Caki2 (cell line): ENCODE measurements around the gene ACO2. TPM values are rescaled to one million over a fixed set of nuclear protein-coding genes. Genes with fewer than 3 reads are reported as not detected.
"Not testable (repeated sequence)": the region's sequence is repeated elsewhere in the genome, so short reads cannot be mapped to it uniquely, and the experiment has no call there.

ENCODE experiments used
- DNase-seq: peaks from one replicate; pipeline ENCODE4 v3.0.0-alpha.2; 2015; ENCODE audit warnings: low read depth
- in situ Hi-C: cut with HindIII; loops from 2 replicates; pipeline ENCODE4 v1.10.0; 2016; ENCODE audit warnings: low sequenced_read_pairs, low pct_unique_long_range_greater_than_20kb, mixed read lengths
- total RNA-seq: library from RNA; depleted of rRNA; stranded (reverse); fragments of >200 nt; shearing (Covaris generic); gene quantifications from 2 replicates; pipeline ENCODE4 v1.2.3, GENCODE V29; 2014; ENCODE audit warnings: low replicate concordance

The ACO2 gene
- total RNA-seq, 1 experiment from 2014 or later: 152 TPM

DNA sequence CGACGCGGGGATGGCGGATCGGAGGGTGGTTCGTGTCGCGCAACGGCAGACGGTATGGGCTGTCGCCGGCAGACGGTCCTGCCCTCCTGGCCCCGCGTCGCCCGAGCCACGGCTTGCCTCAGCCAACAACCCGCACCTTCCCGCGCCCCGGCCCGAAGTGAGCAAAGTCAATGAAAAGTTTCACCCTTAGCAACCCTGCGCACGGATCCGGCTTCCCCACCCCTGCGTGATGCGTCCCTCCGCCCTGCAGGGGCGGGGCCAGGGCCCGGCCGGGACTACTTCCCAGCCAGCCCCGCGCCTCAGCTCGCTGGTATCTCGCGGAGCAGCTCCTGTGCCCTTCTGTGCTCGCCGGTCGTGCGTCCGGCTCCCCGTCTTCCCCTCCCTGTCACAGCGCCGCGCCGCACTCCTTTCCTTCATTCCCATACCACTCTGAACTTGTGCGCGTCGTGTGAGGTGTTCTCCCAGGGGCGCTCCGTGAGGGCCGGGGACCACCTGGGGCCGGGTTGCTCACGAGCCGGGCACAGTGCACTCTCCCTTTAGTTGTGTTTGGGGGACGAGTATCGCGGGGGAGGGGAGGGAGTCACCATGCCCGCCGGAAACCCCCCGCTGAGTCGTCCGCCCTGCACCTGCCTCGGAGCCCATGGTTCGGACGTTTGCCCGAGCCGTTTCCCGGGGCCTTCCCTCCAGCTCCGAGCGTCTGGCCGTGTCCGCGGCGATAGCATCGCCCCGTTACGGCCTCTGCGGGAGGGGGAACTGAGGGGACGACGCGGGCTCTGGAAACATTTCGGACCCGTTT, 22.1 kb upstream of the ACO2 start, which contains the start of gene TOB2:
Gene TOB2 (minus strand): TSS at position 163 of the 796 bp plus-strand sequence. CDS start 9,456 bp downstream, outside the sequence.
- peak; percentile 95 for DNase-seq

DNA sequence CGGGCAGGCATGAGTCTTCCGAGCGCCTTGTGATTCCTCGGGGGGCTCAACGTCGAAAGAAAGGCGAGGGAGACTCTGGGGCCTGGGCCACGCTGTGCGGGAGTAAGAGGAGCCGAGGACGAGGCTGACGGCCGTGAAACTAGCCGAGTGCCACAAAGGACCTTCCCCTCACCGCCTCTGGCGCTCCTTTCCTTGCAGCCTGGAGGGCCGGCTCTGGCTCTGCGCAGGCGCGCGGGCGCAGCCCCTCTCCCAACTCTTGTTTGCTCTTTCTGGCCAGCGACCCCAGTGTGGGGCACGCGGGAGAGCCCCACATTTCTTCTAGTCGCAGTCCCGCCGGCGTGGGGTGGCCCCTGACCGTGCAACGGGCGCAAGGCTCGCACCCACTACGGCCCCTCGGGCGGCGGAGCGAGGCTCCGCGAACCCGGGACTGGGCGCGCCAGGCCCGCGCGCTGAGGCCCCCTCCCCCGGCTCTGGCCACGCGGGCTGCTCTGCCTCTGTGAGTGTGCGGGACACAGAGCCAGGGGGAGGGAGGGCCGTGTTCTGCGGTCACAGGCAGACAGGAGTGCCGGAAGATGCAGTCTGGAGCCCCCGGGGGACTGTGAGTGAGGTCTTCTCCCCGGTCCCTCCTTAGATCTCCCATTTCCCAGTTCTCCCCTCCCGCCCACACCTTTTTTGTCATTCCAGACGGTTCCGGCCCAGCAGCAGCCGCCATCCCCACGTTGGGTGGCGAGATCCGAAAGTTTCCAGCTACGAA, 21.3 kb upstream of the ACO2 start:
- DNase-seq: peak; percentile 69
- in situ Hi-C loops: no loop called here

More for the DNA sequence above, 22.1 kb upstream of the ACO2 start, which contains the start of gene TOB2:
- in situ Hi-C loops: no loop called here

DNA sequence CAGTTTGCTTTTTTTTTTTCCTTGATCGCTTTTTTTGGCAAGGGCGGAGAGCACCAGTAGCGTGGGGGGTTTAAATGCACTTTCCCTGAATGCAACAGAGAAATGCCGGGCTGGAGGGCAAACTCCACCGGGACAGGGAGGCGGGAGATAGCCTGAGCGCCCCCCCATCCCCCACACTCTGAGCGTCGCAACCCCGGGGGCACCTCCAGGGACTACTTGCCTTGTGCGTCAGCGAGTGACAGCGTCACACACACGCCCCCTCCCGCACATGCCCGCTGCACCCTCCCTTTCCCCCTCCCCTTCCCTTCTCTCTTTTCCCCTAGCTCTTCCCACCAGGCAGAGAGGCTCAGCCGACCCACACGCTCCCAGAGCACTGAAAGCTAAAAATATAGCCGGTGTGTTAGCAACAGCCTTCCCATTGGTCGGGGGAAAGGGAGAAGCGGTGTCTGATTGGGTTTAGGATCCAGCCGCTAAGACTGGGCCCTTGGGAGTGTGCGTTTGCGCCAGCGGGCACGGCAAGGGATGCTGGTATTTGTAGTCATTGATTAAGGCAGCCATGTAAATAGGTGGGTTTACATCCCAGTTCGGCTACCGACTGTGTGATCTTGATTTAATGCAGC, 20.6 kb upstream of the ACO2 start:
- in situ Hi-C loops: no loop called here
- DNase-seq: peak; percentile 100

DNA sequence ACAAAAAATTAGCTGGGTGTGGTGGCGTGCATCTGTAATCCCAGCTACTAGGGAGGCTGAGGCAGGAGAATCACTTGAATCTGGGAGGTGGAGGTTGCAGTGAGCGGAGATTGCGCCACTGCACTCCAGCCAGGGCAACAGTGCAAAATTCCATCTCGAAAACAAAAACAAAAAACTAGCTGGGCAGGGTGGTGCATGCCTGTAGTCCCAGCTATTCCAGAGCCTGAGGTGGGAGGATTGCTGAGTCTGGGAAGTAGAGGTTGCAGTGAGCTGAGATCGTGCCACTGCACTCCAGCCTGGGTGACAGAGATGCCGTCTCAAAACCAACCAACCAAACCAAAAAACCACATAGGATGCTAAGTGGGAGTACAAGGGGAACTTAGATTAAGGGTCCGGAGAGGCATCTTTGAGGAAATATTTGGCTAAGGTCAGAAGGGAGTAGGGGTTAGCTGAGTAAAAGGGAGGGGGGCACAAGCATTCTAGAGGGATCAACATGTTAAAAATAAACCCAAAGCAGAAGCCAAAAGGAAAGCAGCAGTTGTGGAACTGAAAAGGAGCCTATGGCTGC, 10.7 kb upstream of the ACO2 start:
- no peak for DNase-seq
- in situ Hi-C loops: no loop called here

DNA sequence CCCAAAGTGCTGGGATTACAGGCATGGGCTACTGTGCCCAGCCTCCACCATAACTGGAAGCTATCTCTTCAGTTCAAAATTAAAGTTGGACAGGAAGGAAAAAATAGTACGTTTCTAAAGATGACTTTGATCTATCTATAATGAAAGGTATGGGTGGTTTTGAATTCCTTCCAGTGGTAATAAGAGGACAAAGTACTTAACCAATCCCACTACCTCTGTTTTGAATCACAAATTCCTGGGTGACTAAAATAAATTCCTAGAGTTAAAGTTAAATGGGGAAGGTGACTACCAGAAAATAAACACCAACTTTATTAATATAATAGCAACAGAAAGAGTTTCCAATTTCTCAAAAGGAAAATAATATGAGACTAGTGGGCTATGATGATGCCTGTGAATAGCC, 9.5 kb upstream of the ACO2 start:
- in situ Hi-C loops: no loop called here
- no peak for DNase-seq

DNA sequence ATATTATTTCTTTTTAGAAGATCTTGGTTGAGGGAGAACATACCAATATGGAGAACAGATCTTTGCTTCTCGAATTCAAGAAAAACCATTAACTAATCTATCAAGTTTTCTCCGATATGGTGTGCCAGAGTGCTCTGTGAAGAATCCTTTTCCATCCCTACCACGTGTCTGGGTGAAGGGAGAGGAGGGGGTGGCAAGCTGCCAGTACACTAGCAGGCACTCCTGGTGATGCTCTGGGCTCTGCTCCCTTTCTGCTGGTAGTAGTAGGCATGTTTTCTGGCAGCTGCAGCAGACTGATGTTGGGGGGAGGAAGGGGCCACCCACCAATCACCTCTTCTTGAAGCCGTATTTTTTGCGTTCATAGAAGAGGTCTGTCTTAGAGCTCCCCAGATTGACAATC, 8.8 kb upstream of the ACO2 start:
- in situ Hi-C loops: not testable (repeated sequence)

DNA sequence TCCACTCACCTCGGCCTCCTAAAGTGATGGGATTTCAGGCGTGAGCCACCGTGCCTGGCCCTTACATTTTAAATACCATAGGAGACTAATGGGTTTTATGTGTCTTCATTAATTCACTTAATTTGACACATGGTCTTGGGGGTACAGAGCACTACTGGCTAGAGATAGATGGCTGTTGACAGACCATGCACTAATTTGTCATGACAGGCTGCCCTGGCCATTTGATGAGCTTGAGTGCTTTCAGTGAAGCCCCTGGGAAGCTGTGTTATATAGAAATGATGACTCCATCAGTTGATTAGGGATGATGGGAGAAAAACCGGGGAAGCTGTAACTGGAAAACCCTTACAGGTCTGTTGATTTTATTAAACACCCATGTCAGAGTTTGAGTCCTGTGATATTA, 7.0 kb upstream of the ACO2 start:
- DNase-seq: no peak
- in situ Hi-C loops: no loop called here

More for the DNA sequence above, 8.8 kb upstream of the ACO2 start:
- not testable (repeated sequence) for DNase-seq

DNA sequence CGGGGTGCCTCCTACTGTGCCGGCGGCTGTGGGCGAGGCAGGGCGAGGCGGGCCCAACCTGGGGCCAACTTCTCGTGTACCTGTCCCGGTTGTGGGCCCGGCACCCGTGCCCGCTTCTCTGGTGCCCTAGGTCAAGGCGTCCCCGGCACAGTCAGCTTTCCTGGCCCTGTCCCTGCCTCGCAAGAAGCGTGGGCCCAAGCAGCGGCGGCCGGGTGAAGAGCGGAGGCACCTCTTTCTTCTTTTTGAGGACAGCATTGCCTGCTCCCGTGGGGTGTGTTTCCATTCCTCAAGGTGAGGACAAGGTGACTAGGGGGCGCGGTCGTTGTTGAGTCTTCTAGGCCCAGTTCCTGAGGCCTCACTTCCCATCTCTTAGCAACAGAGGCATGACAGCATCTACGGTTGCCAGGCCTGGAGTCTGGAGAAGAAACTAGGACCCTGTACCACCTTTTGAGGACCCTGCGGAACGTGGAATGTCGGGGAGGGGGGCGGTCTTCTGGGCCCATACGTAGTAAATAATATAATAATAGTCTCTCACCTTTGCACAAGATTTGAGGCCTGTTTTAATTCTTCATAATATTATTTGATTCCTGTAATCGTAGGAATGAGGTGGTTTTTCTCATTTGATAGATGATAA, 418 bp downstream of the ACO2 start:
- no peak for DNase-seq
- in situ Hi-C loops: no loop called here

DNA sequence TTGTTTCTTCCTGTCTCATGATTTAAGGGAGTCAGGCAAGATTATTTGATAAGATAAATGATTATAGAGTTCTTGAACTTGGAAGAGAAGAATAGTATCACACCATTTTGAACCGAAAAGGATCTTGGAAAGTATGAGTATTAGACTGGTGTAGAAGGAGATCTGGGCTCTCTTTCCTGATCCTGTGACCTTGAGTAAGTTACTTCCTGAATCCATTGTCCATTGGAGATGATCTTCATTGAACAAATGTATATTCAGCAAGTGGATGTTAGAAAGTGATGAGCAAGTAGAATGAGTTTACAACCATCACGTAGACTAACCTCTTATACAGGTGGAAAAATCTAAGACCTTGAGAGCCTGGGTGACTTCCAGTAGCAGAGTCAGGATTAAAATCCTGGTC, 2.0 kb downstream of the ACO2 start:
- no peak for DNase-seq
- in situ Hi-C loops: no loop called here

DNA sequence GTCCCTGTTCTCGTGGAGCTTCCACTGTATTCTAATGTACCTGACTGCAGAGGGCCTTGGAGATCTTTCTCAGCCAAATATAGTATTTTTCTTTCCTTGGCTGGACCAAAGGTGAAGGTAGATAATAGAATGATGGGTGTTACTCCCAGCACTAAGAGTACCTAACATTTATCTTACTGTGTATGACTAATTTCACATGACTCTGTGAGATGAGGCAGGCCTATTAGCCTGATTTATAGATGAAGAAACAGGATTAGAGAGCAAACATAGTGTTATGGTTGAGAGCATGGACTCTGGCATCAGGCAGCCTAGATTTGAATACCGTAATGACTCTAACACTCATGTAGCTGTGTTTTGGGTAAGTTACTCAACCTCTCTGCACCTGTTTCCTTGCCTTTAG, 2.7 kb downstream of the ACO2 start:
- in situ Hi-C loops: no loop called here
- DNase-seq: no peak

DNA sequence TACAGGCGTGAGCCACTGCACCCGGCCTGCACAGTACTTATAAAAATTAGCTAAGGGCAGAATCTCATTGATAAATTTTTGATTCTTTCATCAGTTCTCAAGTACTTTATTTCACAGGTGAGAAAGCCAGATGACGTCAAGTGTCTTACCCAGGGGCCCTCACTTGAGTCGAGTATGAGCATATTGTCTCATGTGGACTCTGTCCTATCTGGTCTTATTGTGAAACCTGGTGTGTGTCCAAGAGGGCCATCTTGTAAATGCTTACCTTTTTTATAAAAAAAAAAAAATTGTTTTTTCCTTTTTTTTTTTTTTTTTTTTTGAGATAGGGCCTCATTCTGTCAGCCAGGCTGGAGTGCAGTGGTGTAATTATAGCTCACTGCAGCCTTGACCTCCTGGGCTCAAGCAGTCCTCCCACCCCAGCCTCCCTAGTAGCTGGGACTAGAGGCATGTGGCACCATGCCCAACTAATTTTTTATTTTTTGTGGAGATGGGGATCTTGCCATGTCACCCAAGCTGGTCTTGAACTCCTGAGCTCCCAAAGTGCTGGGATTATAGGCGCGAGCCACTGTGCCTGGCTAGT, 6.0 kb downstream of the ACO2 start:
- DNase-seq: no peak
- in situ Hi-C loops: no loop called here

DNA sequence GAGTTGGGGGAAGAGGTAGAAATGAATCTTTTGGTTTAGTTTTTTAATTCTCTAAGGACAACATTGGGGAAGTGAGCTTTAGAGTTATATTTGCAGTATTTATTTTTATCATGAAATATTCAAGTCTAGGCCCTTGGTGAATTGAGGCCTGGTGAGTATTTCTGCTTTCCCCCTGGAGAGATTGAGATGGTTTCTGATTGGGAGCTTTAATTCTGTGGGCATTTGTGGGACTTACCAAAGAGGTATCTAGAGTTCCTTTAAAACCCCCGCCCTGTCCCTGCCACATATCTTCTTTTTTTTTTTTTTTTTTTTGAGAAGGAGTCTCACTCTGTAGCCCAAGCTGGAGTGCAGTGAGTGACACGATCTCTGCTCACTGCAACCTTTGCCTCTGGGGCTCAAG, 9.6 kb downstream of the ACO2 start:
- in situ Hi-C loops: no loop called here
- DNase-seq: no peak

DNA sequence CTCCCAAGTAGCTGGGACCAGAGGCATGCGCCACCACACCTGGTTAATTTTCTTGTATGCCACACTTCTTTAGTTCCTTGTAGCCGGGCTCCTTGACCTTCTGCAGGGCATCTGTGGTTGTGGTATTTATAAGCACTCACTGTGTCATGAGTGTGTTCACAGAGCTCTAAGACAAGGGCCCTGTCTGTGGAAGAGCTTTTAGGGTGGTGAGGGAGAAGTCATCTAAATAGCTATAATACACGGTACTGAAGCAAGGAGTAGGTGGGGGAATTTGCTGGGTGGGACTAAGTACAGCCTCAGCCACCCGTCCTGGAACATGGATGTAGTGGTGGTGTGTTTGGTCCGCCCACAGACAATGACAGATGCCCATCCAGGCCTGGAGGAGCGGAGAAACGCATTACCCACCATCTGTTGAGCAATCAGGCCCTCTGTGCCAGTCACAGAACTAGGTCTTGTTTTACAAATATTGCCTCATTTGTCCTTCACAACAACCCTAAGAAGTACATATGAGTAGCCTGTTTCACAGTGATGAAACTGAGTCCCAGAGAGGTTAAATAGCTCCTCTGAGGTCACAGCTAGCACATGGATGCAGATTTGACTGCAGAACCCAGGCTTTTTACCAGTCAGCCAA, 10.1 kb downstream of the ACO2 start:
- DNase-seq: no peak
- in situ Hi-C loops: no loop called here

DNA sequence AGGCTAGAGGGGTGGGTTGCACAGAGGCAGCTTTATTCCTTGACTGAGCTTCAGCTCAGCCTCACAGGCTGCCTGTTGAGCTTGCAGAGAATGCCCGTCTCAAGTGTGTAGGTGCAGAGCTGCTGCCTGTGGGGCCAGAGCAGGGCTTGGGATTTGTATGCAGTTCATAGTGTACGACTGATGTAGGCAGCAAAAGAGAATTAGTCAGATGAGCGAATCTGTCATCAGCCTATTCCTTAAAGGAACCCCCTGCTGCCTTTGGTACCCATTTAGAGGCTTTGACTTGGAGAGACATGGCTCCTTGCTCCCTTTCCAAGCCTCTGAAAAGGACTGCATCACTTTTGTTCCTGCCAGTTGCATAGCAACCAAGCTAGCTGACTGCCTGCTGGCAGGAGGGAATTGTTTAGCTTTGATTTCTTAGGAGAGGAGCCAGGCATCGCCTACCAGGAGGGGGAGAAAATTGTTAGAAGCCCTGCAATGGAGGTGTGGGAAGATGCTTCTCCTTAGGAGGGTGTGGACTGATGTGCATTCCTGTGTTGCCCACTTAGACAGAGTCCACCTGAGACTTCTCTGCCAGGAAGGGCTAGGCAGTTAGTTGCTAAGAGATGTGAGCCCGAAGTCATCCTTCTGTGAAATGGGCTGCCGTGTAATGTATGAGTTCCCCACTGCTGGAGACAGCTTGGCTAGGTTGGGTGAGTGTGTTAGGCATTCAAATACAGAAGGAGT, 10.9 kb downstream of the ACO2 start:
- in situ Hi-C loops: no loop called here
- peak; percentile 38 for DNase-seq

DNA sequence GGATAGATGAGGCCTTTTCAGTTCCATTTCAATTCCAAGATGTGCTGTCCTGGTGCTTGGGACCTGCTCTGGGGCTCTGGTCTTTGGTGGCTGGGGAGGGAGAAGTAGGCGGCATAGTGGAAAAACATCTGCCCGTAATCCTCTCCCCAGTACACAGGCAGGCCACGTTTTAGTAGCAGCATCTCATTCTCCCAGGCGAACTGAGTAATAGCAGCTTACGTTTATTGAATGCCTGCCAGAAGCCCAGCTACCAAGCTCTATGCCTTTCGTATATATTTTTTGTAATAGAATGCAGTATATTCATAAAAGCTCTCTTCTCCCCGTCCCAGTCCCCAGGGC, 11.4 kb downstream of the ACO2 start:
- in situ Hi-C loops: no loop called here
- no peak for DNase-seq

DNA sequence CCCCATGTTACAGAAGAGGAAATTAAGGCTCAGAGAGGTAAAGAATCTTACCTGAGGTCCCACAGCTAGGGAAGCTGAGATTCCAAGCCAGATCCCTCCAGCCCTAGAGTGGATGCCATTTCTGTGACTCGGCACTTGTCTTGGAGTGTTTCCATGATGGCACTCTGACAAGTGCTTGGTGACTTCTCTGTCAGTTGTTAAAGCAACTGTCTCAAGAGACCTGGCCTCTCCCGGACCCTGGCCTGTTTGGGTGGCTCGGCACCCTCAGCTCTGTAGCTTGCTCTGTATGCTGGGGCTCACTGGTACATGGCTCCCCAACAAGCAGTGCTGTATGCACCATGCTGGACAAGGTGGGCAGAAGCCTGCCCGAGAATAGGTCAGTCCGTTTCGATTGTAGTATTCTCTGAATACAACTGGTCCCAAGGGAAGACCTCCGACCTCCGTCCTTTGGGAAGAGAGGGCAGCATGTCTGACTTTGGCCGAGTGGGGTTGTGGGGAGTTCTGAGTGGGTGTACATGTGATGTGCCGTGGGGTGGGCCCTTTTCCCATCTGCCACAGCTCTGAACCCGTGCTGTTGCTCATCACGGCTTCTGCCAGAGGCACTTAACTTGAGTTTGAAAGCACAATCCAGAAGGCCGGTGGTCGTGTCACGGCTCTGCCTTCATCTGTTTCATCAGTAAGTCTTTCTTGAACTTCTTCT, 12.4 kb downstream of the ACO2 start:
- no peak for DNase-seq
- in situ Hi-C loops: no loop called here

DNA sequence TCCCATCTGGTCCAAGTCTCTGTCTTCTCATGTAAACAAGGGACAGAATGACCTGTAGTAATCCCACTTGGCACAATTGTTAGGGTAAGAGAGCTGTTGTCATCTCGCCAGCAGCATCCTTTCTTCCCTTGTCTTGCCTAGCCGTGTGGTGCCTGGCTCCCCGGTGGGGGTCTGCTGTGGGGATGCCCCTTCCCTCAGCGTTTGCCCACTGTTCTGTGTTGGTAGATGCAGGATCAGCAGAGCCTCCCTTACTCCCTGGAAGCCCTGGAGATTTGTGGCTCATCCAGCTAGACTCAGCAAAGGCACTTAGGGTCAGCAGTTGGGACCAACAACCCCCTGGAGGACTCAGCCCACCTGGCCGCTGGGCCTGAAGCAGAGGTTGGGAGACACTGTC, 13.0 kb downstream of the ACO2 start:
- in situ Hi-C loops: no loop called here
- DNase-seq: no peak
